Type B pancreatic cell (in vitro differentiated cells): ENCODE measurements around the gene ESR2. TPM values are rescaled to one million over a fixed set of nuclear protein-coding genes. Genes with fewer than 3 reads are reported as not detected.

ENCODE experiments used
- DNase-seq: peaks from one replicate; pipeline ENCODE4 v3.0.0; 2021; ENCODE audit warnings: mixed read lengths; ENCODE audit not compliant: unreplicated experiment; ENCODE audit errors: extremely low spot score
- H3K27ac Mint-ChIP-seq: 2 replicates; pipeline ENCODE4 v1.8.0; 2021; ENCODE audit warnings: mild to moderate bottlenecking, mixed read lengths
- H3K27me3 Mint-ChIP-seq: 2 replicates; pipeline ENCODE4 v1.8.0; 2021; ENCODE audit warnings: mixed read lengths
- H3K36me3 Mint-ChIP-seq: 2 replicates; pipeline ENCODE4 v1.8.0; 2021; ENCODE audit warnings: mixed read lengths
- H3K4me1 Mint-ChIP-seq: one replicate; pipeline ENCODE4 v1.8.0; 2021; ENCODE audit warnings: mixed read lengths; ENCODE audit not compliant: unreplicated experiment
- H3K4me3 Mint-ChIP-seq: 2 replicates; pipeline ENCODE4 v1.8.0; 2021; ENCODE audit warnings: mild to moderate bottlenecking, mixed read lengths
- H3K9me3 Mint-ChIP-seq: 2 replicates; pipeline ENCODE4 v1.8.0; 2021; ENCODE audit warnings: mixed read lengths
- total RNA-seq: library from RNA; stranded (reverse); gene quantifications from 2 replicates; pipeline ENCODE4 v1.2.1, GENCODE V29; 2021; ENCODE audit warnings: low replicate concordance
- TF ChIP-seq, protein P1 (sequence below): fragments of 200-600 bp; sonication (generic); conservative IDR thresholded peaks from 2 replicates; pipeline ENCODE4 v1.5.0; 2021; ENCODE audit warnings: antibody characterized with exemption, mild to moderate bottlenecking

The ESR2 gene
- total RNA-seq, 1 donor from 2014 or later = 0.53 TPM

DNA sequence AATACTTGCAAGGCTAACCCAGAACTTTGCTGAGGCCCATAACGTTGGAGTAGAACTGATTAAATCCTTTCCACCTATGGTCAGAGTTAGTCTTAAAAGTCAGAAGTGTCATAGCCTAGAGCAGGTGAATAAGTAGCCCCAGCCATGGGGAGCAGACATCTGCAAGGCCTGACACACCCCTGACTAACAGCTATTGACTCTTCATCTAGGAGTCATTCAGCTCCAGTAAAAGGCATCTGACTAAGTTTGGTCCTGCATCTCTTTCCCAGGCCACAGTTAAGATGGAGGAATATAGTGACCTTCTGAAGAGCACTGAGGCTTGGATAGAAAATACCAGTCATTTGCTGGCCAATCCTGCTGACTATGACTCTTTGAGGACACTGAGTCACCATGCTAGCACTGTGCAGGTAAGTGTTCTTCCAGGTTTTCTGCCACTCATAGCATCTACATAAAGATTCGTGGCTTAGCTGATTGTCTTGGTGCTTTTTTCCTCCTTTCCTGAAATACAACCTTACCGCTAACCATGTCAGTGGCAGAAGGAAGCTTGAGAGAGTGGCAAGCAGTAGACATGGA lies 212.9 kb downstream of the ESR2 start:
- H3K27me3 Mint-ChIP-seq = no peaks in the 10 kb centered on the region
- H3K4me1 Mint-ChIP-seq = no peaks in the 10 kb centered on the region
- H3K36me3 Mint-ChIP-seq = peaks cover 14% of the 10 kb centered on the region
- TF ChIP-seq, protein P1, sequence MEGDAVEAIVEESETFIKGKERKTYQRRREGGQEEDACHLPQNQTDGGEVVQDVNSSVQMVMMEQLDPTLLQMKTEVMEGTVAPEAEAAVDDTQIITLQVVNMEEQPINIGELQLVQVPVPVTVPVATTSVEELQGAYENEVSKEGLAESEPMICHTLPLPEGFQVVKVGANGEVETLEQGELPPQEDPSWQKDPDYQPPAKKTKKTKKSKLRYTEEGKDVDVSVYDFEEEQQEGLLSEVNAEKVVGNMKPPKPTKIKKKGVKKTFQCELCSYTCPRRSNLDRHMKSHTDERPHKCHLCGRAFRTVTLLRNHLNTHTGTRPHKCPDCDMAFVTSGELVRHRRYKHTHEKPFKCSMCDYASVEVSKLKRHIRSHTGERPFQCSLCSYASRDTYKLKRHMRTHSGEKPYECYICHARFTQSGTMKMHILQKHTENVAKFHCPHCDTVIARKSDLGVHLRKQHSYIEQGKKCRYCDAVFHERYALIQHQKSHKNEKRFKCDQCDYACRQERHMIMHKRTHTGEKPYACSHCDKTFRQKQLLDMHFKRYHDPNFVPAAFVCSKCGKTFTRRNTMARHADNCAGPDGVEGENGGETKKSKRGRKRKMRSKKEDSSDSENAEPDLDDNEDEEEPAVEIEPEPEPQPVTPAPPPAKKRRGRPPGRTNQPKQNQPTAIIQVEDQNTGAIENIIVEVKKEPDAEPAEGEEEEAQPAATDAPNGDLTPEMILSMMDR = no peak
- H3K4me3 Mint-ChIP-seq = no peak overlapping the region
- no peak overlapping the region for H3K27ac Mint-ChIP-seq
- no peak for DNase-seq
- no peaks in the 10 kb centered on the region for H3K9me3 Mint-ChIP-seq

DNA sequence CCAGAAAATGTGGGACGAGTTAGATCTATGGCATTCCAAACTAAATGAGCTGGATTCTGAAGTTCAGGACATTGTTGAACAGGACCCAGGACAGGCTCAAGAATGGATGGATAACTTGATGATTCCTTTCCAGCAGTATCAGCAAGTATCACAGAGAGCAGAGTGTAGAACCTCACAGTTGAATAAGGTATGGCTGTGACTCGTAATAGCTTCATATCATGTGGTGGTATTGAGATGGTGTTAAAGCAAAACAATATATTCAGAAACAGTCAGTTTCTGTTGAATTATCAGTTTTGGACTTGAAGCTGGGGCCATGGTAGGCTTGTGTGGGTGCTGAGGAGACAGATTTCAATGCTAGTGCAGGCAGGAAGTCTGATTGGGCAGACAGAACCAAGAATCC lies 213.7 kb downstream of the ESR2 start:
- Mint-ChIP-seq H3K36me3 (peaks cover 14% of the 10 kb centered on the region), H3K4me3 (no peak overlapping the region), H3K9me3 (no peaks in the 10 kb centered on the region), H3K27me3 (no peaks in the 10 kb centered on the region), H3K27ac (no peak overlapping the region), H3K4me1 (no peaks in the 10 kb centered on the region)
- TF ChIP-seq, protein P1 = no peak
- DNase-seq = no peak

DNA sequence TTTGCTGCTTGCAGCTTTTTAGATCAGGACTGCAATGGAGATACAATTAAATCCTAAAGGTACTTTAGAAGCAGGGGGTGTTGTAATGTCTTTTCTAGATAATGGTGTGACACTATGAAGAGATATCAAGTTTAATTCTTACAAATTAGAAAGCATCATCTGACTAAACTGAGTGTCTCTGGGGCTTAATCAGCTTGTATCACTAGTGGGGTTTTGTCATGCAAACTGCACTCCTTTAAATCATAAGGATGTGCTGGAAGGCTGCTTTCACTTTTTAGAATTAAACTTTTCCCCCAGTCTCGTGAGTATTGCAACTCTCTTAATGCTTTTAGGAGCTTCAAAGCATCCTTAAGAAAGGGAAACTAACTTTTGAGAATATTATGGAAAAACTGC lies 218.6 kb downstream of the ESR2 start:
- H3K27ac Mint-ChIP-seq = no peak overlapping the region
- H3K36me3 Mint-ChIP-seq = peaks cover 22% of the 10 kb centered on the region
- no peaks in the 10 kb centered on the region for H3K4me1 Mint-ChIP-seq
- TF ChIP-seq, protein P1 = no peak
- no peak for DNase-seq
- no peak overlapping the region for H3K4me3 Mint-ChIP-seq
- no peaks in the 10 kb centered on the region for H3K9me3 Mint-ChIP-seq
- no peaks in the 10 kb centered on the region for H3K27me3 Mint-ChIP-seq

DNA sequence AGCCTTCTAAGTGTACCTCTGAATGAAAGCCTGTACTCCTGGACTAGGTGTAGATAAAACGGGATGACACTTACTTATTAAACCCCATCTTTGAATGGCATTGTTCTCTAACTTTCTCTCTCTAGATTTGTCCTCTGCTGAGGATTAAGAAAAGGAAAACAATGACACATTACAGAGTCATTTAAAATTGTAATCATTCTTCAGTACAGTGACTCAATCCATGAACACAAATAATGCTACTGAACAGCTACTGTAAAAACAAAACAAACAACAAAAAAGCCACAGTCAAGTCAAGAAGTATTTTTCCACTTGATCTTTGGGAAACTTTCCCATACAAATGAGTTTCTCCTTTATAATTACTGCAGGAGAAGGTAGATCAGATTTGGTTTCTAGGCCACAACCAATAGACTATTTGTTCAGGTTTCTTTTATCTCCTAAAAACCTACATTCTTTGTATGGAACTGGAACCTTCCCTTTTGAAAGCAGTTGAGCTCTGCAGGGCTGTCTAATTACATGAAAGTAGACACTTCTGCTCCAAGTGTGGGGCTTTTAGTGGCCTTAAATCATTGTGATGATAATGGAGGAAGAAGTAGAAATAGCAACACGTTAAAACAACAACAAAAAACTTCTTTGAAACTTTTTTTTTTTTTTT lies 219.1 kb downstream of the ESR2 start:
- peaks cover 17% of the 10 kb centered on the region for H3K36me3 Mint-ChIP-seq
- DNase-seq = no peak
- TF ChIP-seq, protein P1 = no peak
- H3K4me1 Mint-ChIP-seq = no peaks in the 10 kb centered on the region
- no peaks in the 10 kb centered on the region for H3K27me3 Mint-ChIP-seq
- no peak overlapping the region for H3K27ac Mint-ChIP-seq
- no peak overlapping the region for H3K4me3 Mint-ChIP-seq
- H3K9me3 Mint-ChIP-seq = no peaks in the 10 kb centered on the region

DNA sequence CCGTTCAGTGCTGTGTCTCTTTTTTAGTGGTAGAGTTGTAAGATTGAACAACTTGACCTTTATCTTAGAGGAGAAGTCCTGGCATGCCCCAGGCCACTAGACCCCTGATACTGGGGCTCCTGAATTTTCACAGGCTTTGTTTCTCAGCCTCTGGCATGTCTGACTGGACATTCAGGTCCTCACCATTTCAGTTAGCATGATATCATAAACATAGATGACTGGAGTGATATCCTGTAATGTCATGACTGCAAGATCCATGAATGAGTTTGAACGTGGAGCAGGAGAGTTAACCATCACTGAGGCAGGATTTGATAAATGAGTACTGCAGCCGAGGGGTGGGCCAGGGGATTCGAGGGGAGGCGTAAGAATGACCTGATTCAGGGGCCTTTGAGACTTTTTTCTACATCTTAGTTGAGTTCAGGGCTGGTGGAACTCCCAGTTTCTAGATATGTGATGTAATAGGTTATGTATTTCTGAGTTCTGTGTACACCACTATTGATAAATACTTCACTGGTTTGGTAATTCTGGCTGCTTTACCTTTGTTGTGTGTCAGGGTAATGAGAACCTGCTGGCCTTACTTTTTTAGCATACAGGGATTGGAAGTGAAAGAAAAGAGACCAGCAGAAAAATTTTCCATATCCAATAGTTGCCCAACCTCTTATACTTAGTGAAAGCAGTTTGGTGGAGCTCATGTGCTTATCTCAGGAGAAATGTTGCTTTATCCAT lies 224.4 kb downstream of the ESR2 start:
- Mint-ChIP-seq H3K27me3 (no peaks in the 10 kb centered on the region), H3K4me1 (no peaks in the 10 kb centered on the region), H3K27ac (peak overlapping the region; percentile 37), H3K4me3 (no peak overlapping the region), H3K9me3 (no peaks in the 10 kb centered on the region), H3K36me3 (peaks cover 22% of the 10 kb centered on the region)
- DNase-seq = no peak
- TF ChIP-seq, protein P1 = no peak
